Activated CD8-positive, alpha-beta T cell treated with anti-CD3 and anti-CD28 coated beads, Interleukin-2, amount 10 ng/mL, durations not matched to agents 7 days and 5 days (primary cell): ENCODE measurements around the gene LCOR. TPM values are rescaled to one million over a fixed set of nuclear protein-coding genes. Genes with fewer than 3 reads are reported as not detected.
A peak's percentile ranks its signal among the peaks of the same experiment; 100 is the strongest.

Experiments
- ATAC-seq: fragments of 150-1000 bp; cut with Tn5 transposase; one replicate; pipeline ENCODE4 v1.10.0; 2021; ENCODE audit warnings: moderate library complexity
- CTCF ChIA-PET: fragments of 350-600 bp; sonication (Branson Sonifier 250); formaldehyde crosslinking; loops from one replicate; lab custom pipeline; 2021; ENCODE audit warnings: antibody characterized with exemption; lab: Charles Lee
- POLR2A ChIA-PET: fragments of 350-600 bp; sonication (Branson Sonifier 250); formaldehyde crosslinking; loops from one replicate; lab custom pipeline; 2021; ENCODE audit warnings: antibody characterized with exemption; lab: Charles Lee
- DNase-seq: peaks from one replicate; pipeline ENCODE4 v3.0.0-alpha.2; 2020
- H3K27ac Mint-ChIP-seq: one replicate; pipeline ENCODE4 v1.8.0; 2021; ENCODE audit warnings: mild to moderate bottlenecking, mixed read lengths
- H3K27me3 Mint-ChIP-seq: one replicate; pipeline ENCODE4 v1.8.0; 2021; ENCODE audit warnings: low read depth, mixed read lengths
- H3K36me3 Mint-ChIP-seq: one replicate; pipeline ENCODE4 v1.8.0; 2021; ENCODE audit warnings: low read depth, mixed read lengths
- H3K4me1 Mint-ChIP-seq: one replicate; pipeline ENCODE4 v1.8.0; 2021; ENCODE audit warnings: low read depth, mixed read lengths
- H3K4me3 Mint-ChIP-seq: one replicate; pipeline ENCODE4 v1.8.0; 2021; ENCODE audit warnings: mild to moderate bottlenecking, mixed read lengths
- H3K9me3 Mint-ChIP-seq: one replicate; pipeline ENCODE4 v1.8.0; 2022; ENCODE audit warnings: mixed read lengths; ENCODE audit not compliant: insufficient read depth
- total RNA-seq, 2 experiments: library from RNA; stranded (reverse); gene quantifications; one replicate each; pipeline ENCODE4 v1.2.3, GENCODE V29; 2021

Gene LCOR
- total RNA-seq, 2 experiments from 2014 or later = 36.6 to 37.4 TPM

DNA sequence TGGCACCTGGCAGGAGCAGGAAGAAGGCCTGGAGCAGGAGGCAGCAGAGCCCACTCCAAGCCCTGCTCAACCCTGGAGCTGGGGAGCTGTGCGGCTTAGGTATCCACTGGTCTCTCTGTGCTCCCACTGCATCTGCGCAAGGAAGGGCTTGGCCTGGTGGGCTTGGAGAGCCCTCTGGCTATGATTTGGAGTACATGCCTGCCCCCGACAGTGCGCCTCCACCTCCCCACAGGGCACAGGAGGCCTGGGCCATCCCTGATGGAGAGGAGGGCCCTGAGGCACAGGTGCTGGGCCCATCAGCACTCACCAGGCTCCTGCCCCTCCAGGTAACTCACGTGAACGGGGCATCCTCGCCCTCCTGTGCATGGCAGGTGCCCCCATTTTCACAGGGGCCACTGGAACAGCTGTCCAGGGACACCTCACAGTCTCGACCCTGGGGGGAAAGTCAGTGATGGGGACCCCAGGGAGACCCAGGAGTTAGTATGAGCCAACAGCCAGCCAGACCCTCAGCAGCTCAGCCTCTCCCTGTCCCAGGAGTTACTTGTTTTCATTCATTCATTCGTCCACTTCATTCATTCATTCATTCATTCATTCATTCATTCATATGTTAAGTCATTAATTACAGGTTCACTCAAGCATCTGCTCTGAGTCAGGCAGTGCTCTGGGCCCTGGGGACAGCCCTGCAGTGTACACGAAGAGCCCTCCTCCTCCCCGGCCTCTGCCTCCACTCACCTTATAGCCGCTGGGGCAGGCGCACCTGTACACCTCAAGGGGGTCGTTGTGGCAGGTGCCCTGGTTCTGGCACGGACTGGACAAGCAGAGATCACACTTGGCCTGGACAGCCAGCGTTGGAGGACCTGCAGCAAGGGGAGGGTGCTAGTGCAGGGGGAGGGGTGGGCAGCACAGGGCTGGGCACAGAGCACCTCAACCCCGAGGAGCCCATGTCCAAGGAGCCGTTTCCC, 186.4 kb downstream of the LCOR start:
- Mint-ChIP-seq H3K27ac (peak overlapping the region; percentile 34), H3K4me3 (no peak overlapping the region), H3K27me3 (no peaks in the 10 kb centered on the region), H3K4me1 (peaks cover 34% of the 10 kb centered on the region), H3K9me3 (no peaks in the 10 kb centered on the region), H3K36me3 (no peaks in the 10 kb centered on the region)
- DNase-seq = no peak
- ChIA-PET CTCF (no interaction called here), POLR2A (no interaction called here)
- no peak for ATAC-seq

DNA sequence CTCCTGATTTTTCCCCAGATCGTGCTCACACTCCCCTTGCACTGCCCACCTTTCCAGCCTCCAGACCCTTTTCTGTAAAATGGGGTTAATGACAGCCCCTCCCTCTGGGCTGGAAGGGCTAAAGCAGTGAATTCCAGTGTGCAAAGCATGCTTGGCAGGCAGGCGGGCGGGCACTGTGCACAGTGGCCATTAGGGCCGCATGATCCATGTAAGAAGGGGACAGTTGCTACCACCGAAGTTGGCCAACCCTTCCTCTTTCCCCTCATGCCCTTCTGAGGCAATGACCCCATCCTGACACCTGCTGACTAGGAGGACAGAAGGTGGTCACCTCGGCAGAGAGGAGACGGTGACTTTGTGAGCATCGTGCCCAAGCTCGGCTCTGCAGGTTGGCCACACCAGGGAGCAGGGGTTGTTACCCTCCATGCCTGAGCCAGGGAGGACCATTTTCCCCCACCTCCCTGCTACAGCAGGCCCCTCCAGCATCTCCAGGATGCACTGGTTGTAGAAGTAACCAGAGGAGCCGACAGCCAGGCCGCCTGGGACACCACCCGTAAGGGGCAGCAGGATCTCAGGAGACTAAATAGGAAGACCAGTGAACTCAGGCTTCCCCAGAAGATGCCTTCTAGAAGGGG, 187.2 kb downstream of the LCOR start:
- POLR2A ChIA-PET = no interaction called here
- H3K36me3 Mint-ChIP-seq = no peaks in the 10 kb centered on the region
- no peak for ATAC-seq
- no peak overlapping the region for H3K27ac Mint-ChIP-seq
- CTCF ChIA-PET = interaction anchor here (1.1 kb wide), 1 partner anchor 18 kb away, joined by 4 read pairs; no protein-coding TSS in a partner anchor
- no peak overlapping the region for H3K4me3 Mint-ChIP-seq
- peaks cover 34% of the 10 kb centered on the region for H3K4me1 Mint-ChIP-seq
- H3K9me3 Mint-ChIP-seq = no peaks in the 10 kb centered on the region
- no peak for DNase-seq
- no peaks in the 10 kb centered on the region for H3K27me3 Mint-ChIP-seq

DNA sequence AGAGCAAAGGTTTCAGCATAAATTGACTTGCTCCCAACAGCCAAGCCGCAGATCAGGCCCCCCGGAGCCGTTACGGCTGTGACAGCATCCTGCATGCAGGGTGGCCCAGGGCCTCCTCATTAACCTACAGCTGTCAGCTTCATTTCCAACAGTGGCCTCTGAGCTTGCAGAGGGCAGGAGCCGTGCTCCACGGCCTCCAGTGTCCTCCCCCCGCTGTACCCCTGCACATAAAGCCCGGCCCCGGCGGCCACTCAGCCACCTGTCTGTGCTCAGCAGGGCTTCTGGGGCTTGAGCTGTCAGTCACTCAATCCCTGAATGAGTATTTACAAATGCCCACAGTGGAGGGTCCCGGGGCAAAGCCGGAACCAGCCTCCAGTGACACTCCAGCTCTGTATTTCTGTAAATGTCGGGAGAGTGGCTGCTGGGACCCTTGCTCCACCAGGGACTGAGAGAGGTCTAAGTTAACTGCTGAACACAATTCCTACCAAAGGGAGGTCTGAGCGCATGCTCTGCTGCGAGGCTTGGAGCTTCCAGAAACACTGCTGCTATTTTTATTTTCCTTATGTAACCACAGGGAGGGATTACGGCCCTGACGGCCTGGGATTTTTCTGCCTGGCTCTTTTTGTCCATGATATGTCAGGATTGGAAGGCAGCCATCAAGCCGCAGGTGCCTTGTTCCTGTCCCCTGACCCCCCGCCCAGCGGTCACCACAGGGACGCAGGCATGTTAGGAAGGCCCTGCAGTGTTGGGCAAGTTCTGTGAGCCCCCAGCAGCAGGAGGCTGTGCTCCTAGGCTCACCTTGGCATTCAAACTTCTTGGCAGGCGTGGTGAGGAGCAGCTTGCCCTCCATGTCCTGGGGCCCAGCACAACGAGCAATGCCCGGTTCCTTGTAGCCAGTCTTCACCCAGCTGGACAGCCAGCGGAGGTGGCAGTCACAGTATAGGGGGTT, 188.6 kb downstream of the LCOR start:
- H3K36me3 Mint-ChIP-seq = no peaks in the 10 kb centered on the region
- POLR2A ChIA-PET = no interaction called here
- CTCF ChIA-PET = interaction anchor here (1.1 to 1.7 kb wide), 3 partner anchors 16 to 110 kb away, joined by 3 to 14 read pairs (median 4); no protein-coding TSS in a partner anchor
- H3K27ac Mint-ChIP-seq = no peak overlapping the region
- H3K4me1 Mint-ChIP-seq = peaks cover 26% of the 10 kb centered on the region
- no peaks in the 10 kb centered on the region for H3K9me3 Mint-ChIP-seq
- DNase-seq (no peak), ATAC-seq (no peak)
- no peaks in the 10 kb centered on the region for H3K27me3 Mint-ChIP-seq
- no peak overlapping the region for H3K4me3 Mint-ChIP-seq

DNA sequence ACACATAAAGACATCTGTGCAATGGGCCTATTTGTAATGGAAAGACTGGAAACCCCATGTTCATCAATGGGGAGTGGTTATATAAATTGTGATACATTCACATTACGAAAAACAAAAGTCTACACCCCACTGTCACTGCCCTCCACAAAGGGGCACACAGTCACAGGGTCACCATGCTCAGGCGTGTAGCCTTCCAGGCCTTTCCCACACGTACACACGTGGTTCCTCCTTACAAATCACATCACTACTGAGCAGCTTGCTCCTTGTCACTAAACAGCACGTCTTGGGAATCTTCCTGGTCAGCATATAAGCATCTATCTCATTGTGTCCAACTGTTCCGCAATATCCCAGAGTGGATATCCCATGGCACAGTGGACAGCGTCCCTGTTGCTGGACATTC, 190.5 kb downstream of the LCOR start:
- Mint-ChIP-seq H3K9me3 (no peaks in the 10 kb centered on the region), H3K36me3 (no peaks in the 10 kb centered on the region), H3K27ac (no peak overlapping the region), H3K4me3 (no peak overlapping the region), H3K4me1 (peaks cover 9% of the 10 kb centered on the region), H3K27me3 (peaks cover under 1% of the 10 kb centered on the region)
- ChIA-PET CTCF (interaction anchor here (1.0 kb wide), 1 partner anchor 112 kb away, joined by 5 read pairs; no protein-coding TSS in a partner anchor), POLR2A (no interaction called here)
- ATAC-seq = no peak
- no peak for DNase-seq

DNA sequence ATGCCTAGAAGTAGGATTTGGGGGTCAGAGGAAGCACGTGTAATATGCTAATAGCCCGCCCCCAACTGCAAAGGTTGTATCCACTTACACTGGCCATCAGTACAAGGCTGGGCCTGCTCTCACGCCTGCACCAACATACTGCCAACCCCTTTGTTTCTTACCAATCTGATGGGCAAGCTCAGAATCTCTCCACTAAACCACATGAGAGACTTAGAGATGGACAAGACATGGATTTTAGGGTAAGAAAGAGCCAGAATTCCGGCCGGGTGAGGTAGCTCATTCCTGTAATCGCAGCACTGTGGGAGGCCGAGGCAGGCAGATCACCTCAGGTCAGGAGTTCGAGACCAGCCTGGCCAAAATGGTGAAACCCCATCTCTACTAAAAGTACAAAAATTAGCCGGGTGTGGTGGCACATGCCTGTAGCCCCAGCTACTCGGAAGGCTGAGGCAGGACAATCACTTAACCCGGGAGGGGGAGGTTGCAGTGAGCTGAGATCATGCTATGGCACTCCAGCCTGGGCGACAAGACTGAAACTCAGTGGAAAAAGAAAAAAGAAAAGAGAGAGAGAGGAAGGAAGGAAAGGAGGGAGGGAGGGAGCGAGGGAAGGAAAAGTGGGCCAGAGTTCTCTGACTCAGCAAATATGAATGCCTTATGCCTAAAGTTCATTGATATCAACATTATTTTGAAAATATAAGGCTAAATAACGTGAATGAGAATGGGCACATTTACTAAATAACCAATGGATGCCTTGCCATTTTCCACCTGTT, 191.5 kb downstream of the LCOR start:
- ATAC-seq (no peak), DNase-seq (no peak)
- Mint-ChIP-seq H3K4me3 (no peak overlapping the region), H3K27ac (no peak overlapping the region), H3K4me1 (peaks cover 9% of the 10 kb centered on the region), H3K9me3 (no peaks in the 10 kb centered on the region), H3K27me3 (peaks cover 9% of the 10 kb centered on the region), H3K36me3 (no peaks in the 10 kb centered on the region)
- ChIA-PET CTCF (interaction anchor here (0.6 to 5.4 kb wide), 5 partner anchors 13 to 206 kb away, joined by 3 to 86 read pairs (median 20); no protein-coding TSS in a partner anchor), POLR2A (no interaction called here)

DNA sequence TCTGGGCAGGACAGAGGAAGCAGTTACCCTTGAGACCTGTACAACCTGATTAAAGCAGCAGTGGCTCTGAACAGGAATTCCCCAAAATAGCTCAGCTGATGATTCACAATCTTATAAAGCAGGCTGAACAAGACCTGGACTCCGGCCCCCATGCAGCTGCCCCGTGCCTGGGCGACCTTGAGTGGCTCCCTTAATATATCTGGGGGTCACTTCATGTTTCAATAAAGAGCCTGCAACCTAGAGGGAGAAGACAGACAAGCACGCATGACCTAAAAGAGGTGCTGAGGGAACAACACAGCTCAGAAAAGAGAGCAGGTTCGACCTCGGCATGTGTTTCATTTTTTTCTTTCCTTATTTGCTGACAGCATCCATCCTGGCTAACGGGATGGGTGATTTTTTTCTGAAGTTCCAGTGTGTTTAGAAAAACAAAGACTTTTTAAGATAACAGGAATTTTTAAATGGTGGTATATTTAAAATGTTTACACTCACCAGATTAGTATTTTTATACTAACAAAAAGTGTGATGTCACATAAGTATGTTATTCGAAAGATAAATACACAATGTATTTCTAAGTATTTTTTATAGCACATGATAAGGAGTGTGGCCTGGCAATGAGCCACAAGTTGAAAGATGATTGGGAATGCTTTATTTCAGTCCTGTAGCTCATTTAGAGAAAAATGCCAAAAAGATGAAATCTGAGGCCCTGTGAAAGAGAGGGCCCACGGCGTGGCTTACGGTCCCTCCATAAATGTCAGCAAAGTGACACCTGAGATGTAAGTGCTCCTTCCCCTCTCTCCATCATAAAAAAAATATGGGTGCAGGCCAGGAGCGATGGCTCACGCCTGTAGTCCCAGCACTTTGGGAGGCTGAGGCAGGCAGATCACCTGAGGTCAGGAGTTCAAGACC, 192.3 kb downstream of the LCOR start:
- Mint-ChIP-seq H3K27ac (no peak overlapping the region), H3K27me3 (peaks cover 9% of the 10 kb centered on the region), H3K36me3 (no peaks in the 10 kb centered on the region), H3K4me3 (no peak overlapping the region), H3K9me3 (no peaks in the 10 kb centered on the region), H3K4me1 (peaks cover 7% of the 10 kb centered on the region)
- CTCF ChIA-PET = interaction anchor here (0.9 to 5.4 kb wide), 36 partner anchors 8 to 384 kb away, joined by 3 to 86 read pairs (median 5); no protein-coding TSS in a partner anchor
- DNase-seq (no peak), ATAC-seq (no peak)
- POLR2A ChIA-PET = no interaction called here

DNA sequence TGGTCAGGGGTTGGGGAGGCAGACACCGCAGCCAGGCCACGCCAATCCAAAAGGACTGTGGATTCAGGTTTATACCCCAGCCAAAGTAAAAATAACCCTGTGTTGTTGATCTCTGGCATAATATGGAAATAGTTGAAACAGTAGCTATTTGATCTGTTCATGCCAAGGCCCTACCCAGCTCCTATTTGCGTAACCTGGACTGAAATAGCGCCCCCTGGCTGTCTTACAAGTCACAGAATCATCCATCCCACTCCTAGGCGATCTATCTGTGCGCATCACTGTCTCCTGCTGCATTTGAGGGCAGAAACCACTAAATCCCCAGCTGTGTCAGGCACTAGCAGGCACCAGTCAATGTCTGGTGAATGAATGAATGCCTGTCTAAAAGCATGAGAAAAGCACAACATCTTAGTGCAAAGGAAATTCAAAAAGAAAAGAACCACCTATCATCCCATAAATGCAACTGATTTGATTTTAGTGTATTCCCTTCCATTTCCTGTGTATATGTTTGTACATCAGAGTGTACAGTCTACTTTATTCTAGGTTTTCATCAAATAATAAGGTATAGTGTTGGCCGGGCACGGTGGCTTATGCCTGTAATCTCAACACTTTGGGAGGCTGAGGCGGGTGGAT, 193.6 kb downstream of the LCOR start:
- no peaks in the 10 kb centered on the region for H3K36me3 Mint-ChIP-seq
- CTCF ChIA-PET = interaction anchor here (0.6 to 5.4 kb wide), 57 partner anchors 9 to 507 kb away, joined by 3 to 86 read pairs (median 4); no protein-coding TSS in a partner anchor
- peaks cover 9% of the 10 kb centered on the region for H3K27me3 Mint-ChIP-seq
- H3K4me1 Mint-ChIP-seq = peaks cover 7% of the 10 kb centered on the region
- H3K4me3 Mint-ChIP-seq = no peak overlapping the region
- no peak overlapping the region for H3K27ac Mint-ChIP-seq
- DNase-seq (peak; percentile 76), ATAC-seq (peak; percentile 70)
- POLR2A ChIA-PET = no interaction called here
- no peaks in the 10 kb centered on the region for H3K9me3 Mint-ChIP-seq

DNA sequence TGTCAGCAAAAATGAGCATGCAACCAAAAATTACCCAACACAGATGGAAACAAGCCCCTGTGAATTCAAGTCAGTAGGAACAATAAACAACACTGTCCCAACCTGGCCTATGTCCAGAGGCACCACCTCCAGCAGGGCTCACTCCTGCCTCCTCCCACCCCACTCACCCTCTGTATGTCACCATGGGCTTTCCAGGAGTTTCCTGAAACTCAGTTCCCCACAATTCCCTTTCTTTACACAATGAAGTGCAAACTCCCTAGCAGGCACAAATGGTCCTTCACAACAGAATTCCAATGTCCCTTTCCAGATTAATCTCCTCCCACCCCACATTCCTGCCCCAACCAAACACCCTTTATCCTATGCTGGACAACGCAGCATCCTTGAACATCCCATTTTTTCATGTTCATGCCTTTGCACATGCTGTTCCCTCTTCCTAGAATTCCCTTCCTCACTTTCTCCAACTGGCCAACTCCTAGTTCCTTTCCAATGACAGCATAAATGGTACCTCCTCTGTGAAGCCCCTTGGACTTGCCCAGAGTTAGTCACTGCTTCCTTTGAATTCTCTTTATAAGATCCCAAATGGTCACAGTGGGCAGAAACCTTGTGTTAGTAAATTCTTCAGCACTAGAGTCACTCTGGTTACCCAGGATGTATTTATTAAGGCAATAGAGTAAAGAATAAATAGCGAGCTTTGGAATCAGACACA, 196.2 kb downstream of the LCOR start:
- H3K4me1 Mint-ChIP-seq = no peaks in the 10 kb centered on the region
- no peaks in the 10 kb centered on the region for H3K36me3 Mint-ChIP-seq
- no peak overlapping the region for H3K27ac Mint-ChIP-seq
- no peak overlapping the region for H3K4me3 Mint-ChIP-seq
- ChIA-PET CTCF (interaction anchor here (0.7 to 5.4 kb wide), 6 partner anchors 8 to 388 kb away, joined by 3 to 86 read pairs (median 3); no protein-coding TSS in a partner anchor), POLR2A (no interaction called here)
- ATAC-seq (no peak), DNase-seq (no peak)
- H3K9me3 Mint-ChIP-seq = no peaks in the 10 kb centered on the region
- H3K27me3 Mint-ChIP-seq = peaks cover 9% of the 10 kb centered on the region

DNA sequence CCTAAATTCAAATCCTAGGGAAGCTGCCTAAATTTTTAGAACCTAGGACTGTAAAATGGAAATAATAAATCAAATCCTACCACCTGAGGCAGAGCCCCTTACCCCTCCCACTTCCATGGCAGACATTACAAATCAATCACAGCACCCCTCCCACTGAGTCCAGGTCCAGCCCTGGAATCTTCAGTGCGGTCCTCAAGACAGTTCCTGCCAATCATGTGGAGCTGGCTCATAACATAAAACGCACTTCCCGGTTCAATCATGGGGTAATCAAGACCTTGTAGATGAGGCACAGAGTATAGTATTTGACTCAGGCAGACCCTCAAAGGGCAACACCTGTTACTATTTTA, 196.7 kb downstream of the LCOR start:
- POLR2A ChIA-PET = no interaction called here
- DNase-seq = no peak
- CTCF ChIA-PET = interaction anchor here (0.7 to 2.3 kb wide), 3 partner anchors 9 to 119 kb away, joined by 3 to 6 read pairs (median 3); no protein-coding TSS in a partner anchor
- no peaks in the 10 kb centered on the region for H3K4me1 Mint-ChIP-seq
- no peaks in the 10 kb centered on the region for H3K36me3 Mint-ChIP-seq
- no peak overlapping the region for H3K27ac Mint-ChIP-seq
- no peak for ATAC-seq
- no peak overlapping the region for H3K4me3 Mint-ChIP-seq
- no peaks in the 10 kb centered on the region for H3K9me3 Mint-ChIP-seq
- H3K27me3 Mint-ChIP-seq = peaks cover 9% of the 10 kb centered on the region
